ENCODE data around the gene MAPKBP1. TPM values are rescaled to one million over a fixed set of nuclear protein-coding genes. Genes with fewer than 3 reads are reported as not detected.
"Not testable (repeated sequence)": the region's sequence is repeated elsewhere in the genome, so short reads cannot be mapped to it uniquely, and the experiment has no call there.

Gene MAPKBP1, protein sequence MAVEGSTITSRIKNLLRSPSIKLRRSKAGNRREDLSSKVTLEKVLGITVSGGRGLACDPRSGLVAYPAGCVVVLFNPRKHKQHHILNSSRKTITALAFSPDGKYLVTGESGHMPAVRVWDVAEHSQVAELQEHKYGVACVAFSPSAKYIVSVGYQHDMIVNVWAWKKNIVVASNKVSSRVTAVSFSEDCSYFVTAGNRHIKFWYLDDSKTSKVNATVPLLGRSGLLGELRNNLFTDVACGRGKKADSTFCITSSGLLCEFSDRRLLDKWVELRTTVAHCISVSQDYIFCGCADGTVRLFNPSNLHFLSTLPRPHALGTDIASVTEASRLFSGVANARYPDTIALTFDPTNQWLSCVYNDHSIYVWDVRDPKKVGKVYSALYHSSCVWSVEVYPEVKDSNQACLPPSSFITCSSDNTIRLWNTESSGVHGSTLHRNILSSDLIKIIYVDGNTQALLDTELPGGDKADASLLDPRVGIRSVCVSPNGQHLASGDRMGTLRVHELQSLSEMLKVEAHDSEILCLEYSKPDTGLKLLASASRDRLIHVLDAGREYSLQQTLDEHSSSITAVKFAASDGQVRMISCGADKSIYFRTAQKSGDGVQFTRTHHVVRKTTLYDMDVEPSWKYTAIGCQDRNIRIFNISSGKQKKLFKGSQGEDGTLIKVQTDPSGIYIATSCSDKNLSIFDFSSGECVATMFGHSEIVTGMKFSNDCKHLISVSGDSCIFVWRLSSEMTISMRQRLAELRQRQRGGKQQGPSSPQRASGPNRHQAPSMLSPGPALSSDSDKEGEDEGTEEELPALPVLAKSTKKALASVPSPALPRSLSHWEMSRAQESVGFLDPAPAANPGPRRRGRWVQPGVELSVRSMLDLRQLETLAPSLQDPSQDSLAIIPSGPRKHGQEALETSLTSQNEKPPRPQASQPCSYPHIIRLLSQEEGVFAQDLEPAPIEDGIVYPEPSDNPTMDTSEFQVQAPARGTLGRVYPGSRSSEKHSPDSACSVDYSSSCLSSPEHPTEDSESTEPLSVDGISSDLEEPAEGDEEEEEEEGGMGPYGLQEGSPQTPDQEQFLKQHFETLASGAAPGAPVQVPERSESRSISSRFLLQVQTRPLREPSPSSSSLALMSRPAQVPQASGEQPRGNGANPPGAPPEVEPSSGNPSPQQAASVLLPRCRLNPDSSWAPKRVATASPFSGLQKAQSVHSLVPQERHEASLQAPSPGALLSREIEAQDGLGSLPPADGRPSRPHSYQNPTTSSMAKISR (N-terminal part only)
- total RNA-seq (2014; rRNA removed; shearing (Covaris generic)), result 5.3 and 12.9 TPM in 2 replicates

GRCh38 chr15:41774062-41774881 is at the start of gene MAPKBP1:
TSS of gene MAPKBP1 (plus strand) at chr15:41774484. CDS start at chr15:41775276, 792 bp downstream.
- Histone ChIP-seq H3K27ac (peak within 1 kb of the TSS; percentile 35), H3K36me3 (peaks cover 3% of the 10 kb centered on the region; the same call in 1 of the 2 replicates), H3K27me3 (replicated peaks) (no peaks in the 10 kb centered on the region), H3K4me3 (peak within 1 kb of the TSS; percentile 53), H3K4me1 (replicated peaks) (peaks cover 46% of the 10 kb centered on the region), H3K9me3 (replicated peaks) (no peaks in the 10 kb centered on the region)
- DNase-seq (ENCODE audit: low read depth in 1 of 2, low spot score in 2 of 2), result peak; percentile 99

DNA sequence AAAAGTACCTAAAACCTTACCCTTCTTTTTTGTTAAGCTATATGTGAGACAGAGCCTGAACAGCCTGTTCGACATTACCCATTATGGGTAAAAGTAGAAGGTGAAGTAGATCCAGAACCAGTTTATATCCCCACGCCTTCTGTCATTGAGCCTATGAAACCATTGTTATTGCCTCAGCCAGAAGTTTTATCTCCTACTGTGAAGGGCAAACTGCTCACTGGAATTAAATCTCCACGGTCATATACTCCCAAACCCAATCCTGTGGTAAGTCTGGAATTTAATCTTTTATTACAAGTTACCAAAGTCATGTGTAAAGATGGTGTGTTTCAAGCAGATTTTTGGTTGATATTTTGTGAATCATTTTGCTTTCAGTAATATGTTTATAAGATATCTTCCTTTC is 47.1 kb upstream of the MAPKBP1 start:
- H3K27me3 ChIP-seq (replicated peaks), result no peaks in the 10 kb centered on the region
- H3K4me3 ChIP-seq, result no peak overlapping the region
- H3K36me3 ChIP-seq, result peaks cover 3% of the 10 kb centered on the region; the same call in 1 of the 2 replicates
- H3K9me3 ChIP-seq (replicated peaks), result no peaks in the 10 kb centered on the region
- no peaks in the 10 kb centered on the region for H3K4me1 ChIP-seq (replicated peaks)
- H3K27ac ChIP-seq, result no peak overlapping the region
- no peak for DNase-seq (ENCODE audit: low read depth in 1 of 2, low spot score in 2 of 2)

DNA sequence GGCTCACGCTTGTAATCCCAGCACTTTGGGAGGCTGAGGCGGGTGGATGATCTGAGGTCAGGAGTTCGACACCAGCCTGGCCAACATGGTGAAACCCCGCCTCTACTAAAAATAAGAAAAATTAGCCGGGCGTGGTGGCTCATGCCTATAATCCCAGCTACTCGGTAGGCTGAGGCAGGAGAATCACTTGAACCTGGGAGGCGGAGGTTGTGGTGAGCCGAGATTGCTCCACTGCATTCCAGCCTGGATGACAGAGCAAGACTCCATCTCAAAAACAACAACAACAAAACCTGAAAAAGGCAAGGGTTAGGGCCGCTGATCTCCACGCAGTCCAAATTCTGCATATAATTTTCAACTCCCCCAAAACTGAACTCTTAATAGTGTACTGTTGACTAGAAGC is 46.2 kb upstream of the MAPKBP1 start:
- not testable (repeated sequence) for H3K4me3 ChIP-seq; H3K9me3 ChIP-seq (replicated peaks); DNase-seq (ENCODE audit: low read depth in 1 of 2, low spot score in 2 of 2); H3K4me1 ChIP-seq (replicated peaks); H3K27ac ChIP-seq; H3K27me3 ChIP-seq (replicated peaks); H3K36me3 ChIP-seq

GRCh38 chr15:41730543-41730942 is 43.7 kb upstream of the MAPKBP1 start:
- no peak for DNase-seq (ENCODE audit: low read depth in 1 of 2, low spot score in 2 of 2)
- H3K27ac ChIP-seq, result no peak overlapping the region
- no peaks in the 10 kb centered on the region for H3K27me3 ChIP-seq (replicated peaks)
- no peak overlapping the region for H3K4me3 ChIP-seq
- H3K4me1 ChIP-seq (replicated peaks), result no peaks in the 10 kb centered on the region
- peaks cover 11% of the 10 kb centered on the region for H3K36me3 ChIP-seq
- H3K9me3 ChIP-seq (replicated peaks), result no peaks in the 10 kb centered on the region

DNA sequence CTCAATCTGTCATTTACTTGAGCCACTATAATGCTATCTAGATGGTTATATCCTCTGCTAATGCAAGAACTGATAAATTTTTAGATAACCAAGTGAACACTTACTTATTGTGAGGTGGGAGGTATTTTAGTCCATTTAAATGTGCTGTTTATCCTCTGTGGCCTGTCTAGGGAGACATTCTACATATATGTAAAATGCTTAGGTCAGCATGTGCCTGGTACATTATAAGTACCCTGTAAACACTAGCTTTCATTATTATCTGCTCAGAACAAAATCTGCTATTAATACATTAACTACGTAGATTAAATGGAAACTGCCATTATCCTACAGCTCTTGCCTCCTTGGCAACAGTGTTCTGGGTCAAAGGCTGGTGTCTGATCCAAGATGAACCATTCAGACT is 41.8 kb upstream of the MAPKBP1 start:
- H3K27me3 ChIP-seq (replicated peaks), result no peaks in the 10 kb centered on the region
- H3K4me3 ChIP-seq, result no peak overlapping the region
- no peaks in the 10 kb centered on the region for H3K9me3 ChIP-seq (replicated peaks)
- no peak for DNase-seq (ENCODE audit: low read depth in 1 of 2, low spot score in 2 of 2)
- H3K36me3 ChIP-seq, result peaks cover 22% of the 10 kb centered on the region
- no peak overlapping the region for H3K27ac ChIP-seq
- H3K4me1 ChIP-seq (replicated peaks), result no peaks in the 10 kb centered on the region

GRCh38 chr15:41734079-41734478 is 40.2 kb upstream of the MAPKBP1 start:
- H3K27me3 ChIP-seq (replicated peaks), result no peaks in the 10 kb centered on the region
- H3K27ac ChIP-seq, result no peak overlapping the region
- H3K4me1 ChIP-seq (replicated peaks), result no peaks in the 10 kb centered on the region
- no peaks in the 10 kb centered on the region for H3K9me3 ChIP-seq (replicated peaks)
- H3K4me3 ChIP-seq, result no peak overlapping the region
- peak in 1 of 2 experiments; percentile 5 for DNase-seq (ENCODE audit: low read depth in 1 of 2, low spot score in 2 of 2)
- H3K36me3 ChIP-seq, result peaks cover 22% of the 10 kb centered on the region

GRCh38 chr15:41735046-41735445 is 39.2 kb upstream of the MAPKBP1 start:
- no peak for DNase-seq (ENCODE audit: low read depth in 1 of 2, low spot score in 2 of 2)
- H3K4me1 ChIP-seq (replicated peaks), result no peaks in the 10 kb centered on the region
- H3K27ac ChIP-seq, result no peak overlapping the region
- no peaks in the 10 kb centered on the region for H3K9me3 ChIP-seq (replicated peaks)
- no peak overlapping the region for H3K4me3 ChIP-seq
- H3K27me3 ChIP-seq (replicated peaks), result no peaks in the 10 kb centered on the region
- peaks cover 22% of the 10 kb centered on the region for H3K36me3 ChIP-seq

DNA sequence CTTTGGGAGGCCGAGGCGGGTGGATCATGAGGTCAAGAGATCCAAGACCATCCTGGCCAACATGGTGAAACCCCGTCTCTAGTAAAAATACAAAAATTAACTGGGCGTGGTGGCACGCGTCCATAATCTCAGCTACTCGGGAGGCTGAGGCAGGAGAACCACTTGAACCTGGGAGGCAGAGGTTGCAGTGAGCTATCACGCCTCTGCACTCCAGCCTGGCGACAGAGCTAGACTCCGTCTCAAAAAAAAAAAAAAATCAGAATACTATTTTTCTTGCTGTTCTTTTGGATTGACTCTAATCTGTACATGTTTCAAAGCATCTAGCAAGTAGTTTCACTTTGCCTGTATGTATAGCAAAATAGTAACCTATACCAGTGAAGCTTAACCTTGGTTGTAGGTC is 38.8 kb upstream of the MAPKBP1 start:
- H3K4me1 ChIP-seq (replicated peaks); DNase-seq (ENCODE audit: low read depth in 1 of 2, low spot score in 2 of 2): not testable (repeated sequence)

DNA sequence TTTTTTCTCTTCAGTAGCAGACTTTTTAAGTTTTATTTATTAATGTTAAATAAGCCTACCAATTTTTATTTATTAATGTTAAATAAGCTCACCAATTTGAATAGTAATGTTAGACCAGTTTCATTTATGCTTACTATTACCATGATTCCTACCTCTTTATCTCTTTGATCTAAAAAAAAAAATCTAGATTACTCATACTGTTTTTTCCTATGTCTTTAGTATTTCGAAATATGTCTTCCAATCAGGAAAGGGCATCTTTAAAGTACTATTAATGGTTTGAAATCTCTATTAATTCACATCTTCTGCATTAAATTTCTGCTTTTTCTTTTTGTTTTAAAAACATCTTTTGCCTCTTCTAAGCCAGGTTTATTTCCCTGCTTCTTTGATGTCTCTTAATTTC is 27.5 kb upstream of the MAPKBP1 start:
- H3K36me3 ChIP-seq, result peaks cover 21% of the 10 kb centered on the region
- no peak overlapping the region for H3K27ac ChIP-seq
- no peak overlapping the region for H3K4me3 ChIP-seq
- no peak for DNase-seq (ENCODE audit: low read depth in 1 of 2, low spot score in 2 of 2)
- H3K9me3 ChIP-seq (replicated peaks), result no peaks in the 10 kb centered on the region
- no peaks in the 10 kb centered on the region for H3K27me3 ChIP-seq (replicated peaks)
- H3K4me1 ChIP-seq (replicated peaks), result no peaks in the 10 kb centered on the region

More for the DNA sequence above, 38.8 kb upstream of the MAPKBP1 start:
- H3K9me3 ChIP-seq (replicated peaks); H3K27ac ChIP-seq; H3K4me3 ChIP-seq; H3K27me3 ChIP-seq (replicated peaks): not testable (repeated sequence)
- H3K36me3 ChIP-seq, result peaks cover 22% of the 10 kb centered on the region

DNA sequence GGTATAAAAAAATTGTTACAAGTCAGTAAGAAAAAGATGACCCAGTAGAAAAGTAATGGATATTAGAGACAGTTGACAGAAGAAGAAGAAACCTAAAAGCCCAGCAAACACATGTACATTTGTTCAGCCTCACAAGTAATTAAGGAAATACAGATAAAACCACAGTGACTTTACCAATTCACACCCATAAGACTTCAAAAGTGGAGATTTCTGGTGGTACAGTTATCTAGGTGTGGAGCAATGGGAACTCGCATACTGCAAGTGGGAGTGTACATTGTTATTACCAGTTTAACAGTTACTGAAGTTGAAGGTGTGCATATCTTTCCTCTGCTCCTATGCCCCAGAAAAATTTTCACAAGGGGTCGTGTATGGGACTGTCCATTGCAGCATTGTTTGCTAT is 18.1 kb upstream of the MAPKBP1 start:
- no peak overlapping the region for H3K4me3 ChIP-seq
- H3K27ac ChIP-seq, result no peak overlapping the region
- H3K9me3 ChIP-seq (replicated peaks), result no peaks in the 10 kb centered on the region

GRCh38 chr15:41772720-41773331 is 1.5 kb upstream of the MAPKBP1 start:
- DNase-seq (ENCODE audit: low read depth in 1 of 2, low spot score in 2 of 2), result peak; percentile 57 to 70
- Histone ChIP-seq H3K36me3 (peaks cover 3% of the 10 kb centered on the region; the same call in 1 of the 2 replicates), H3K4me3 (no peak overlapping the region), H3K4me1 (replicated peaks) (peaks cover 37% of the 10 kb centered on the region), H3K9me3 (replicated peaks) (no peaks in the 10 kb centered on the region), H3K27ac (no peak overlapping the region), H3K27me3 (replicated peaks) (no peaks in the 10 kb centered on the region)

More for the DNA sequence above, 18.1 kb upstream of the MAPKBP1 start:
- H3K27me3 ChIP-seq (replicated peaks), result no peaks in the 10 kb centered on the region
- no peaks in the 10 kb centered on the region for H3K36me3 ChIP-seq
- no peak for DNase-seq (ENCODE audit: low read depth in 1 of 2, low spot score in 2 of 2)
- H3K4me1 ChIP-seq (replicated peaks), result no peaks in the 10 kb centered on the region

DNA sequence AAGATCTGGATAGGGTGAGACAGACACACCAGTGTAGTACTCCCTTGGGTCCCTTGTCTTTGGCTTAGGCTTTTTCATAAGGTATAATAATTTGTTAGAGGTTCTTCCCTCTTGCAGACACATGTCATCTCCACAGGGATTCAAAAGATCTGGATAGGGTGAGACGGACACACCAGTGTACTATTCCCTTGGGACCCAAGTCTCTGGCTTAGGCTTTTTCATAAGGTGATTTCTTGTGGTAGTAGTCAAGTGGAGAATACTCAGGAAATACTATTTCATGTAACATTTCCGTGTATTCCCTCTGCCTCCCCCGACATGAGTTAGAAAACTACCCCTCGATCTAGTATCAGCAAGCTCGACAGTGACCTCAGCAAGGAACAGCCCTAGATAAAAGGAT is 954 bp upstream of the MAPKBP1 start:
- no peaks in the 10 kb centered on the region for H3K9me3 ChIP-seq (replicated peaks)
- H3K4me1 ChIP-seq (replicated peaks), result peaks cover 42% of the 10 kb centered on the region
- no peaks in the 10 kb centered on the region for H3K27me3 ChIP-seq (replicated peaks)
- 0 out of 2 replicates have a peak overlapping the region, but pooled peaks have one; percentile 3 for H3K27ac ChIP-seq
- no peak for DNase-seq (ENCODE audit: low read depth in 1 of 2, low spot score in 2 of 2)
- peaks cover 3% of the 10 kb centered on the region; the same call in 1 of the 2 replicates for H3K36me3 ChIP-seq
- peak overlapping the region; percentile 53 for H3K4me3 ChIP-seq

Data from SJSA1 (cell line).